ENCODE data around the gene CAMK4. TPM values are rescaled to one million over a fixed set of nuclear protein-coding genes. Genes with fewer than 3 reads are reported as not detected.

CAMK4 gene
- polyA plus RNA-seq, 1 donor from 2014 or later = 16.6 TPM

GRCh38 chr5:111299067-111299481, 74.9 kb downstream of the CAMK4 start:
- Histone ChIP-seq H2AFZ (ENCODE audit: low read depth, low read length) (no peak overlapping the region), H3K4me2 (ENCODE audit: low read length) (no peak overlapping the region), H3K4me3 (ENCODE audit: low read length) (no peak overlapping the region), H3K27ac (ENCODE audit: low read length) (no peak overlapping the region), H3K79me2 (replicated peaks; ENCODE audit: insufficient read depth, low read length) (no peaks in the 10 kb centered on the region), H3K36me3 (ENCODE audit: insufficient read depth, low read length) (no peaks in the 10 kb centered on the region), H3K9ac (ENCODE audit: low read length) (no peak overlapping the region), H3K27me3 (ENCODE audit: insufficient read depth, low read depth, low read length) (no peaks in the 10 kb centered on the region), H3K9me2 (ENCODE audit: insufficient read depth, low read length) (no peaks in the 10 kb centered on the region), H3K9me3 (ENCODE audit: low read length) (peaks cover 5% of the 10 kb centered on the region), H3F3A (ENCODE audit: insufficient read depth, low read length, poor library complexity, severe bottlenecking) (no peaks in the 10 kb centered on the region), H4K20me1 (ENCODE audit: insufficient read depth) (no peaks in the 10 kb centered on the region)
- no peak for TF ChIP-seq RAD21 (conservative IDR thresholded peaks at IDR 0.05)

GRCh38 chr5:111299831-111300432, 75.7 kb downstream of the CAMK4 start:
- TF ChIP-seq CTCF (IDR thresholded peaks at IDR 0.05; ENCODE audit: poor library complexity, severe bottlenecking) (no peak), REST (IDR thresholded peaks at IDR 0.05; ENCODE audit: borderline replicate concordance) (no peak), SMC3 (conservative IDR thresholded peaks at IDR 0.05; ENCODE audit: poor library complexity) (no peak), EZH2 (IDR thresholded peaks at IDR 0.05; ENCODE audit: borderline replicate concordance, insufficient read depth, low read length, poor library complexity, severe bottlenecking) (no peak), POLR2AphosphoS5 (IDR thresholded peaks at IDR 0.05) (no peak), EP300 (conservative IDR thresholded peaks at IDR 0.05; ENCODE audit: poor library complexity, severe bottlenecking) (no peak), TAF1 (IDR thresholded peaks at IDR 0.05; ENCODE audit: low read depth) (no peak), RAD21 (conservative IDR thresholded peaks at IDR 0.05) (no peak), MXI1 (conservative IDR thresholded peaks at IDR 0.05; ENCODE audit: poor library complexity, severe bottlenecking) (no peak)
- H3K9me2 ChIP-seq (ENCODE audit: insufficient read depth, low read length) = no peaks in the 10 kb centered on the region
- H3K4me2 ChIP-seq (ENCODE audit: low read length) = no peak overlapping the region
- no peaks in the 10 kb centered on the region for H3K79me2 ChIP-seq (replicated peaks; ENCODE audit: insufficient read depth, low read length)
- H3K4me3 ChIP-seq (ENCODE audit: low read length) = no peak overlapping the region
- H3K9ac ChIP-seq (ENCODE audit: low read length) = no peak overlapping the region
- H3F3A ChIP-seq (ENCODE audit: insufficient read depth, low read length, poor library complexity, severe bottlenecking) = no peaks in the 10 kb centered on the region
- no peaks in the 10 kb centered on the region for H3K36me3 ChIP-seq (ENCODE audit: insufficient read depth, low read length)
- H3K9me3 ChIP-seq (ENCODE audit: low read length) = peaks cover 5% of the 10 kb centered on the region
- H2AFZ ChIP-seq (ENCODE audit: low read depth, low read length) = no peak overlapping the region
- H3K27me3 ChIP-seq (ENCODE audit: insufficient read depth, low read depth, low read length) = no peaks in the 10 kb centered on the region
- no peaks in the 10 kb centered on the region for H4K20me1 ChIP-seq (ENCODE audit: insufficient read depth)
- H3K27ac ChIP-seq (ENCODE audit: low read length) = no peak overlapping the region

All from neural cell (in vitro differentiated cells).